HG03095 (cell line): Measurements from ENCODE around the gene ALPK3.
"Not testable (repeated sequence)": the region's sequence is repeated elsewhere in the genome, so short reads cannot be mapped to it uniquely, and the experiment has no call there.

Source experiments
- ATAC-seq: cut with Tn5 transposase; IDR thresholded peaks from one replicate; pipeline ENCODE4 v1.9.1; 2021; ENCODE audit warnings: moderate library complexity; ENCODE audit not compliant: unreplicated experiment

The ALPK3 gene

GRCh38 chr15:84868037-84868880 lies 51.1 kb downstream of the ALPK3 start:
- ATAC-seq = no peak

- no peak for ATAC-seq
Observed at GRCh38 chr15:84869510-84869909, 52.4 kb downstream of the ALPK3 start.

- no peak for ATAC-seq
Observed at GRCh38 chr15:84871428-84871985, 54.4 kb downstream of the ALPK3 start.

- no peak for ATAC-seq
Observed at GRCh38 chr15:84872009-84872910, 55.1 kb downstream of the ALPK3 start.

- ATAC-seq = no peak
Observed at GRCh38 chr15:84873997-84874396, 56.8 kb downstream of the ALPK3 start.

- no peak for ATAC-seq
Observed at GRCh38 chr15:84874981-84875699, 58.0 kb downstream of the ALPK3 start.

GRCh38 chr15:84876269-84876668 lies 59.1 kb downstream of the ALPK3 start:
- no peak for ATAC-seq

GRCh38 chr15:84877701-84878100 lies 60.5 kb downstream of the ALPK3 start:
- not testable (repeated sequence) for ATAC-seq

- no peak for ATAC-seq
Observed at GRCh38 chr15:84878504-84878903, 61.3 kb downstream of the ALPK3 start.

- no peak for ATAC-seq
Observed at GRCh38 chr15:84879088-84879780, 62.1 kb downstream of the ALPK3 start.

GRCh38 chr15:84880007-84880406 lies 62.9 kb downstream of the ALPK3 start:
- no peak for ATAC-seq

GRCh38 chr15:84880822-84881519 lies 63.8 kb downstream of the ALPK3 start:
- no peak for ATAC-seq

GRCh38 chr15:84881520-84881830 lies 64.3 kb downstream of the ALPK3 start:
- ATAC-seq = no peak

GRCh38 chr15:84883466-84883865 lies 66.3 kb downstream of the ALPK3 start:
- ATAC-seq = no peak

- no peak for ATAC-seq
Observed at GRCh38 chr15:84883916-84884781, 67.0 kb downstream of the ALPK3 start, which contains the start of gene SLC28A1. TSS of gene SLC28A1 (plus strand) at chr15:84884662. CDS start at chr15:84887761, 3,099 bp downstream.

GRCh38 chr15:84885801-84886200 lies 68.6 kb downstream of the ALPK3 start:
- ATAC-seq = no peak

GRCh38 chr15:84886211-84886983 lies 69.2 kb downstream of the ALPK3 start:
- no peak for ATAC-seq

- ATAC-seq = no peak
Observed at GRCh38 chr15:84886984-84887299, 69.8 kb downstream of the ALPK3 start.
